ENCODE results near the gene BCL7B.
"Not testable (repeated sequence)": the region's sequence is repeated elsewhere in the genome, so short reads cannot be mapped to it uniquely, and the experiment has no call there.

BCL7B gene

DNA sequence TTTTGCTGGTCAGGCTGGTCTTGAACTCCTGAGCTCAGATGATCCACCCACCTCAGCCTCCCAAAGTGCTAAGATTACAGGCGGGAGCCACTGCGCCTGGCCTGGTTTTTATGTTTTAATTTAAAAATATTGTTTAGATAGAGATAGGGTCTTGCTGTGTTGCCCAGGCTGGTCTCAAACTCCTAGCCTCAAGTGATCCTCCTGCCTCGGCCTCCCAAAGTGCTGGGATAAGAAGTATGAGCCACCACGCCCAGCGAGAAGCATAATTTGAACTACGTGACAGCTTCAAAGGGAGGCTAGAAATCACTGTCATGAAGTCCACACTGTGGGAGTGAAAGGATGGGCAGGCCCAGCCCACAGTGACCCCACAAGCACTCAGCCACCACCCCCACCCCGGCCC is 21.6 kb downstream of the BCL7B start:
- DNase-seq (ENCODE audit: low read depth in 2 of 2): not testable (repeated sequence)

DNA sequence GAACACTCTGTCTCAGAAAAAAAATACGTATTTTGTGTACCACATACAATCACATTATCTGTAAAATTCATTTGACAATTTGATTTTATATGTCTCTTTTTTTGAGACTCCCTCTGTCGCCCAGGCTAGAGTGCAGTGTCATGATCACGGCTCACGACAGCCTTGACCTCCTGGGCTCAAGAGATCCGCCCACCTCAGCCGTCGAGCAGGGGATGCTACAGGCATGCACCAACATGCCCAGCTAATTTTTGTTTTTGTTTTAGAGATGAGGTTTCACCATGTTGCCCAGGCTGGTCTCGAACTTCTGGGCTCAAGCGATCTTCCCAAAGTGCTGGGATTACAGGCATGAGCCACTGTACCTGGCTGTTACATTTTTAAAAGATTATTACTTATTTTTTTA is 23.7 kb downstream of the BCL7B start:
- DNase-seq (ENCODE audit: low read depth in 2 of 2): no peak

DNA sequence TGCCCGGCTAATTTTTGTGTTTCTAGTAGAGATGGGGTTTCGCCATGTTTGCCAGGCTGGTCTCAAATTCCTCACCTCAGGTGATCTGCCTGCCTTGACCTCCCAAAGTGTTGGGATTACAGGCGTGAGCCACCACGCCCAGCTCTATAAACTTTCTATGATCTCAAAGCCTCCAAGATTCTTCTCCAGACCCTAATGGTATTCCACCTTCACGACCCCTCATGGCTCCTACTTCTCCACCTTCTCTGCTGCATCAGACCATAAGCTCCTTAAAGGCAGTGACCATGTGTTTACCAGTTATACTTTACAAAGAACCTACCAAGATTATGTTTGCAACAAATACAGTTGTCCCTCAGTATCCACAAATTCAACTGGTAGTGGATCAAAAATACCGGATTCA is 25.3 kb downstream of the BCL7B start:
- DNase-seq (ENCODE audit: low read depth in 2 of 2): no peak

DNA sequence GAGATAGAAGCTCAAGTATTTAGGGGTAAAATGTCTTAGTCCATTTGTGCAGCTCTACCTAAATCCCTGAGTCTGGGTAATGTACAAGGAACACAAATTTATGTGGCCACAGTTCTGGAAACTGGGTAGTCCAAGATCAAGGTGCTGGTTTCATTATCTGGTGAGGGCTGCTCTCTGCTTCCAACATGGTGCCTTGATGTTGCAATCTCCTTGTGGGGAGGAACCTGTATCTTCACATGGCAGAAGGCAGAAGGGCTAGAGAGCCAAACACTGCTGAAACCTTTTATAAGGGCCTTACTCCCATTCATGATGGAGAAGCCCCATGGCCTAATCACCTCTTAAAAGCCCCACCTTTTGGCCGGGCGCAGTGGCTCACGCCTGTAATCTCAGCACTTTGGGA is 26.7 kb downstream of the BCL7B start:
- no peak for DNase-seq (ENCODE audit: low read depth in 2 of 2)

DNA sequence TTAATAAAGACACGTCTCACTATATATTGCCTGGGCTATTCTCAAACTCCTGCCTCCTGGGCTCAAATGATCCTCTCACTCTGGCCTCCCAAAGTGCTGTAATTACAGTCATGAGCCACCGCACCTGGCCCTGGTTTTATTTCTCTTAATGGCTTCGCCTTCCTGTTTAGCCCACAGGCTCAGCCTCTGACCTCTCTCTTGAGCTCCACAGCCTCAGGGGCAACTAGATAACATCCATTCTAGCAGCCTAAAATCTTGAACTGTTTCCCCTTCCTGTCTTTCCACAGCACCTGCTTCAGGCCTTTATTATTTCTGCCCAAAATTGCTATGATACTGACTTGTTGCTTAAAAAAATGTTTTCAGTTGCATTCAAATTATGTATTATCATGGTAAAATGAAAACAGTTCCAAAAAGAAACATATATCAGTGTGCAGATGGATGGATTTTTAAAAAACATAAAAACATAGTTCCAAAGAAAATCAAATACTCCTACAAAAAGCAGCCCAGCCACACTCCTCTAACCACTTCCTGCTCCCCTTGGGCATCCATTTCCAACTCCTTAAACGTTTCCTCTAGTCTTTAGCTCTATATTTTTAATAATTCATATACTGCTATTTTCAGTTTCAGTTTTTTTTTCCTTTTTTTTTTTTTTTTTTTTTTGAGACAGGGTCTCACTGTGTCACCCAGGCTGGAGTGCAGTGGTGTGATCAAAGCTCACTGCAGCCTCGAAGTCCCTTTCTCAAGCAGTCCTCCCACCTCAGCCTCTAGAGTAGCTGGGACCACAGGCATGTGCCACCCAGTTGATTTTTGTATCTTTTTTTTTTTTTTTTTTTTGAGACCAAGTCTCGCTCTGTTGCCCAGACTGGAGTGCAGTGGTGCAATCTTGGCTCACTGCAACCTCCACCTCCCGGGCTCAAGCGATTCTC is 30.3 kb downstream of the BCL7B start:
- no peak for DNase-seq (ENCODE audit: low read depth in 2 of 2)

DNA sequence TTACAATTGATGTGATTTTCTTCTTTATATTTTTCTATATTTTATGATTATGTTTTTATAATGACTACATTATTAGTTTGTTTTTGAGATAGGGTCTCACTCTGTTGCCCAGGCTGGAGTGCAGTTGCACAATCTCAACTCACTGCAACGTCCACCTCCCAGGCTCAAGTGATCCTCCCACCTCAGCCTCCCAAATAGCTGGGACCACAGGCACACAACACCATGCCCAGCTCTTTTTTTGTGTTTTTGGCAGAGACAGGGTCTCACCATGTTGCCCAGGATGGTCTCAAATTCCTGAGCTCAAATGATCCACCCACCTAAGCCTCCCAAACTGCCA is 31.4 kb downstream of the BCL7B start:
- DNase-seq (ENCODE audit: low read depth in 2 of 2): not testable (repeated sequence)

DNA sequence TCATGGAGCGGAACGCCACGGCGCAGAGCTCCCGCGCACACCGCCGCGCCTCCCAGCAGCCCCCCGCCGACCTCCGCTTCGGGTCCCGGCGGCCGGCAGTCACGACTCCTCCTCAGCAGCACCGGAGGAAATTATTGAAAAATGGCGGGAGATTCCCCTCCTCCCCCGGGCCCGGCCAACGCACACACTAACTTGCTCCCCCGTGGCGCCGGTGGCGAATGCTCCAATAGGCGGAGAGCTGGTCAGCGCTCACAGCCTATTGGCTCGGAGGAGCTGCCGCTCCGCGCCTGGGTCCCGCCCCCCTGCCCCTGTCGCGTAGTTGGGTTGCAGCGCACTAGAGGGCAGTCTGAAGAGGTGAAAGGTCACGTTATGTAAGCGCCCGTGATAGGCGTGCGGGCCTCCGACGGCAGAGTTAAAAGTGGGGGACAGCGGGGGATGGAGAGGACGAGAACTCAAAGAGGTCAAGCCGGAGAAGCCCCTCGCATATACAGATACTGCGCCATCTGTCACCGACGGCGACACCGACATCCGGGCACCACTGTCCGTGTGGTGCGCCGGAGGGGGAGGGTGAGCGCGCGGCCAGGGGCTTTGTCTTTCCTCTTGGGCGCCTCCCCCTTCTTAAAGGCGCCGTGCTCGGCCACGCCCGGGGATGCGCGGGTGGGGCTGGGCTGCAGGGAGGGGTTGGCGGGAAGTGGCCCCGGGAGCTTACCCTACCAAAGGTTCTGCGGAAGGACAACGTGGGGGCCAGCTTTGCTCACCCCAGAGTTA is 35.2 kb downstream of the BCL7B start, which contains the start of gene BAZ1B:
TSS of gene BAZ1B (minus strand) at position 189 of the 768 bp plus-strand sequence. CDS start 360 bp downstream, outside the sequence.
- peak; percentile 96 to 98 for DNase-seq (ENCODE audit: low read depth in 2 of 2)

DNA sequence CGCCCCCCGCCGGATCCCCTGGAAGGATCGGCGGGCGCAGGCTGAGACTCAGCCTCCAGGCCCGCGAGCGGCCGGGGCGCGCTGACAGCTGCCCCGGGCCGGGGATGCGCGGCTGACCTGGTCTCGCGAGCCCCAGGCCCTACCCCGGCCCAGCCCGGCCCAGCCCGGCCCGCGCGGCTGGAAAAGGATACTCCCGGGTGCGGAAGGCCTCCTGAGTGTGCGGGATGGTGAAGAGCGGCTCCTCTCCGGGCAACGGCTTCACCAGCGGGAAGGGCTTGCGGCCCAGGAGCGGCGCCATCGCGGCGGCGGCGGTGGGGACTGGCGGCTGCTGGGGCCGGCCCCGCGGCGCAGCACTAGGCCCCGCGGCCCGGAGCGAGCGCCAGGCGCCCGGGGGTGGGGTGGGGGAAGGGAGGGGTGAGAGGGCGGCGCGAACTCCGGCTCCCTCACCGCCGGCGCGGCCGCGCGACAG is 35.8 kb downstream of the BCL7B start:
- peak in 1 of 2 donors; percentile 63 for DNase-seq (ENCODE audit: low read depth in 2 of 2)

DNA sequence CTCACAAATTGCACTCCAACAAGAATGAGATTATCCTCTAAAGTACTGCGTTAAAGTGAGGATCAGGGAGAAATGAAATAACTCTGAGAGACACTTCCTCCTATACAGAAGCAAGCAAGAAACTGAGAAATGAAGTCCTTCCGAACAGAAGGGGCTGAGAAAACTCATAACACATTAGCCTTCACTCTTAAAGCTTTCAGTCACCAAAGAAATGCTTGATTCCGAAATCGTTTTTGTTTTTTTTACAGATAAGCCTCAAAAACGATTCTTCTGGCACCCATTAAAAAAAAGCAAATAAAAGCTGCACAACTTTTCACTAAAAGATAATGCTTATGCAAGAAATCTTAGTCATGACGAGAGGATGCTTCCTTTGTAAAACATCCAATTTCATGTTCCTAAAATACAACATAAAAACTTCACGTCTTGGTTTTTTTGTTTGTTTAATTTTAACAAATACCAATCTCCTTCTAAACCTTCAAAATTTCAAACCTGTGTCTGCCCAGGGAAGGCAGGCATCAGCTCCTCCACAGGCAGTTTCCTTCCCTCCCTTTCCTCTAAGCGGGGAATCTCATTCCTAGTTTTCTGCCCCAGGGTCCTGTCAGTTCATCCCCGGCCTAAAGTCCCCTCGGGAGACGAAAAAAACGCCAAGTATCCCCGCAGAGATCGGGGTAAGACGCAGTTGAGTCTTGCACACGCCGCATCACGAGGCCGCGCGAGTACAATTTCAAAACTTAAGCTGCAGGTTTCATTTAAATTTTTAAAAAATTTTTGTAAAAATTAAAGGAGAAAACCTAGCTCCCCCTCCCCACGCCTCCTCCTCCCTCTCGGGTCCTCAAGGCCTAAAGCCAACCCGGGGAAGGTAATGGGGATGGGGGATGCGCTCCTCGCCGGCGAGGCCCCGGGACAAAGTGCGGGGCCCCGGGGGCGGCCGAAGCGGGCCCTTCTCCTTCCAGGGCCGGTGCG is 36.5 kb downstream of the BCL7B start:
- DNase-seq (ENCODE audit: low read depth in 2 of 2): no peak

DNA sequence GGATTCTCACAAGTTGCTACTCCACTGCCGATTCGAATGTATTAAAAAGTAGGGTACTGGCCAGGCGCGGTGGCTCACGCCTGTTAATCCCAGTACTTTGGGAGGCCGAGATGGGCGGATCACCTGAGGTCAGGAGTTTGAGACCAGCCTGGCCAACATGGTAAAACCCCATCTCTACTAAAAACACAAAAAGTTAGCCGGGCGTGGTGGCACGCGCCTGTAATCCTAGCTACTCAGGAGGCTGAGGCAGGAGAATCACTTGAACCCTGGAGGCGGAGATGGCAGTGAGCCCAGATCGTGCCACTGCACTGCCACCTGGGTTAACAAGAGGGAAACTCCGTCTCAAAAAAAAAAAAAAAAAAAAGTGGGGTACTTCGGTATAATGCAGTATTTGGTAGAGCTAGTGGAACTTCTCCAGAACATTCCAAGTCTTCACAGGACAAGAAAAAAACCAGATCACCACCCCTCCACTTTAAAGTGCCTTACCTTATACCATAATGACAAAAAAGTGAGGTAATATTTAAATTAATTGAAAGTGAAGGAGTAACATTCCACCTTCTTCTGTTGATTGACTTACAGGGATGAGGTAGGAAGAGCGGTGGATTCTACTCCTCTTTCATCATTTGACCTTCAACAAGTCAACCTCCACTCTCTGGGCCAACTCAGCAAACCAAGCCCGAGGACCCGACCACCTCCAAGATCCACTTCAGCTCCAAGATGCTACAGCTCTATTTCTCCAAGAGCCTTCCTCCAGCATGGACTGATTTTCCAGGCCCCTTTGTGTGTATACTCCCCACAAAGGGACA is 37.4 kb downstream of the BCL7B start:
- DNase-seq (ENCODE audit: low read depth in 2 of 2): no peak

DNA sequence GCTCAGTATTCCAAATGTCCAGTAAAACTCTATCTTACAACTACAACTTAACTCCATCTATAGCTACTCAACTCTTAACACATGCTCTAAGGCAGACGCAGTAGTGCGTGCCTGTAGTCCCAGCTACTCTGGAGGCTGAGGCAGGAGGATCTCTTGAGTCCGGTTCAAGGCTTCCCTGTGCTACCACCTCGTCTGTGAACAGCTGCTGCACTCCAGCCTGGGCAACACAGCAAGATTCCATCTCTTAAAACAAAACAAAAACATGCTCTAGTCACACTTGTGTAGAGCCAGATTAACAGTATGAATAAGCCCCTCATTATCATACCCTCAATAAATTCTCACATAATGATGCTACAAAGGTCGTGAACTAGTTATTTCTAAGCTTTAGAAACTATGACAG is 39.0 kb downstream of the BCL7B start:
- DNase-seq (ENCODE audit: low read depth in 2 of 2): no peak

DNA sequence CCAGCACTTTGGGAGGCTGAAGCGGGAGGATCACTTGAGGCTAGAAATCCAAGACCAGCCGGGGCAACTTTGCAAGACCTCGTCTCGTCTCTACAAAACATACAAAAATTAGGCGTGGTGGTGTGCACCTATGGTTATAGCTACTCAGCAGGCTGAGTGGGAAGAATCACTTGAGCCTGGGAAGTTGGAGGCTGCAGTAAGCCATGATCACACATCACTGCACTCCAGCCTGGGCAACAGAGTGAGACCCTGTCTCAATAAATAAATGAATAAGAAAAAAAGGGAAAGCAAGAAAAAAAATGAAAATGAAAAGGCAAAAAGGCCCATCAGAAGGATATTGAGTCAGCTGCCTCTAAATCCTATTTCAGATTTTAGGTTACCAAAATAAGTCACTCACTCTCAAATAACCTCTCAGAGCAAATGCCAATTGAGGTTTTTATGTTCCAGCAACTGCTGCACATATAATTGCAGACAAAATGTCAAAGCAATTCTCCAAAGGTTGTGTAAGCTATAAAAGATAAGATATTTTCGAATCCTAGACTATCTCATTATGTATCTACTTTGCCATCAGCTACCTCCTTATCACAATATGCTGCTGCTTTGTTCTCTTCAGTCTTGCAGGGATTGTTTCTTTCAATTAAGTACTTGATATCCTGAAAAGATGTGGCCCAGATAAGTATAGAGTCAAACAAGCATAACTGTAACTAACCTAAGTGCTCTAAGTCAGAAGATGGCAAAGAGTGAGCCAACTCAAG is 40.1 kb downstream of the BCL7B start:
- no peak for DNase-seq (ENCODE audit: low read depth in 2 of 2)

DNA sequence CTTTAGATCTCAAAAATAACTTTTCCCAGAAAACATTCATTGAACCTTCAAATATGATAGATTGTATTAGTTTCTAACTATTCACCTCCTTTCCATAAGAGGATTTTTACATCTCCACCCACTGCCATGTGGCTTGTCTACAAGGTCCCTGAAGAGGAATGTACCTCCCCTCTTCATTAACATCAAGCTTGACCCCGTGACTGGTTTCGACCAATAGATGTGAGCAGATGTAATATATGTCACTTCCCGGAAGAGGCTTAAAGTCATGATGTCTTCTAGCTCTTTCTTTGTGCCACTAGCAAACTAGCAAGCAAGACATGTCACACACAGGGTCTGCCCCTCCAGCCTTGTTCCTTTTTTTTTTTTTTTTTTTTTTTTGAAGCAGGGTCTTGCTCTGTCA is 42.3 kb downstream of the BCL7B start:
- DNase-seq (ENCODE audit: low read depth in 2 of 2): no peak

DNA sequence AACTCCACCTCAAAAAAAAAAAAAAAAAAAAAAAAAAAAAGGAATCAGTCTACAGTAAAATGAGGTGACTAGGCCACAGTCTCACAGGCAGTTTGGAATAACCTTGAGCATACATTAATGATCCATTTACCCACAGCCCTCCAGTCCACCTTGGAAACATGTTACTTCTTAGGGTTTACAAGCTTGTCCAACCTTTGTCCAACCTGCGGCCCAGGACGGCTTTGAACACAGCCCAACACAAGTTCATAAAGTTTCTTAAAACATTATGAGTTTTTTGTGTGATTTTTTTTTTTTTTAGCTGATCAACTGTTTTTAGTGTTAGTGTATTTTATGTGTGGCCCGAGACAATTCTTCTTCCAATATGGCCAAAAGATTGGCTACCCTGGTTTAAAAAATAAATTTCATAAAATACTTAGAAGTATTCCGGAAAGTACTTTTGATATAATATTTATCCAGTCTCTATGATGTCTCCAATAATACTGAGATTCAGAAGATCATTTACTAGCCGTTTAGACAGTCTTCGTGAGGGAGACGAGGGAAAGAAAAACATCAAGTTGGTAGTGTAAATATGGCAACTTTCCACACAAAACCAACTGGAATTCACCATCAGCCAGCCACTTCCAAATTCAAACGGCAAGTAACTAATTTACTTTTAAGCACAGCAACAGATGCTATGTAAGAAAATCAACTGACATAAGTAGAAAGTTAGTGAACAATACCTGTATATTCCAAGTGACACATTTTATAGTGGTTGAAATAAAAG is 45.3 kb downstream of the BCL7B start:
- DNase-seq (ENCODE audit: low read depth in 2 of 2): no peak

DNA sequence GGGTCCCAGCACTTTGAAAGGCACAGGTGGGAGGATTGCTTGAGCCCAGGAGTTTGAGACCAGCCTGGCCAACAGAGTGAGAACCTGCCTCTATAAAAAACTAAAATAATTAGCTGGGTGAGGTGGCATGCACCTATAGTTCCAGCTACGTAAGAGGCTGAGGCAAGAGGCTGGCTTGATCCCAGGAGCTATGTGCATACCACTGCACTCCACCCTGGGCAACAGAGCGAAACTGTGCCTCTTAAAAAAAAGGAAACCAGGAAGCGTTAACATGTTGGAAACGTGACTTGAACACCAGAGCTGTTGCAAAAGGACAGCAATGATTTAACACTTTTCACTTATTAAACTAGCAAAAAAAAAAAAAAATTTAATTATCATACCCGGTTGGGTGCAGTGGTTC is 48.0 kb downstream of the BCL7B start:
- DNase-seq (ENCODE audit: low read depth in 2 of 2): no peak

DNA sequence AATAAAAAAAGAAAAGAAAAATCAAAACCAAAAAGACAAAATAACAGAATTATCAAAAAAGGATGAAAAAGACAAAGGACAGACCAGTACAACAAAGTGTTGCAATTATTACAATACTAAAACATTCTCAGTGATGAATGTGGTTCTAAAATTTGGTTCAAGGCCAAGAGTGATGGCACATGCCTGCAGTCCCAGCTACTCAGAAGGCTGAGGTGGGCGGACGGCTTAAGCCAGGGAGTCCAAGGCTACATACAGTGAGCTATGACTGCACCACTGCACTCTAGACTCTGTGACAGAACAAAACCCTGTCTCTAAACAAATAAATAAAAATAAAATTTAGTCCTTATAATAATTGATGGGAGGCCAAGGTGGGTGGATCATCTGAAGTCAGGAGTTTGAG is 49.9 kb downstream of the BCL7B start:
- DNase-seq (ENCODE audit: low read depth in 2 of 2): no peak

DNA sequence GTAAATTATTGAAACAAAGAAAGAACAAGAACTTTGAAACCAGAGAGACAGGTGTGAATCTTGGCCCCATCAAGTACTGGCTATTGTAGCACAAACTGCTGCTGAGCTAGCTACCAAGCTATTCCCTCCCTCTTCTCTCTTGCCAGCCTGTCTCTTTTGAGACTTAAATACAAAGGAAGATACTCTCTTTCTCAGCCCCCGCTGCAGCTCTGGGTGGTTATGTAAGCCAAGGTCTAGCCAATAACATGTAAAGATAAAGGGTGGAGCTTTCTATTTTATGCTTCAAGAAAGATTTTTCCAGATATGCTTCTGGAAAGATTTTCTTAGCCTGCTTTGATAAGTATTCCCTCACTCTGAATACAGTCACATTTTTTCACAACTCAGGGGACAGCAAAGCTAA is 52.6 kb downstream of the BCL7B start:
- no peak for DNase-seq (ENCODE audit: low read depth in 2 of 2)

DNA sequence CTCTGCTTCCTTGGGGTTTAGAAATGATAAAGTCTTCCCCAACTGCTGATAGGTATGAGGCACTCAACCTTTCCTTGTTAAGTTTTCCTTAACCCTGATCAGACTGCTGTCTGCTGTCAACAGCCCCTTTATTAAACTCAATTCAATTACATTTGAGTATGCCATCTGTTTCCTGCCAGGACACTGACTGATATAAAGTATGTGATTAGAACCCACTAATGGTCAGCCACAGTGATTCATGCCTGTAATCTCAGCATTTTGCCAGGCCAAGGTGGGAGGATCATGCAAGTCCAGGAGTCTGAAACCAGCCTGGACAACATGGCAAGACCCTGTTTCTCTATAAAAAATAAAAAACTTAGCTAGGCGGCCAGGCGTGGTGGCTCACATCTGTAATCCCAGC is 53.5 kb downstream of the BCL7B start:
- no peak for DNase-seq (ENCODE audit: low read depth in 2 of 2)

DNA sequence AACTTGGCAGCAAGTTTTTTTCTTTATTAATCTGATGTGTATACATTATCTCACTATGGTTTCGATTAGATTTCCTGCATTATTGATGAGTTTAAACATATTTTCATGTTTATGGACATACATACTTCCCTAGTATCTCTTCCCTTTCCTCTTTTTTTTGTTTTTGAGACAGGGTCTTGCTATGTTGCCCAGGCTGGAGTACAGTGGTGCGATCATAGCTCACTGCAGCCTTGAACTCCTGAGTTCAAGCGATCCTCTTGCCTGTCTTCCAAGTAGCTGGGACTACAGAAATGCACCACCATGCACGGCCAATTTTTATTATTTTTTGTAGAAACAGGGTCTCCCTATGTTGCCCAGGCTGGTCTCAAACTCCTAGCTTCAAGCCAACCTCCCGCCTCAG is 54.3 kb downstream of the BCL7B start:
- no peak for DNase-seq (ENCODE audit: low read depth in 2 of 2)
